HCT116 (cell line): ENCODE data around the gene PIERCE2. TPM values are rescaled to one million over a fixed set of nuclear protein-coding genes. Genes with fewer than 3 reads are reported as not detected.

Experiments used
- ATAC-seq: fragments of 200-7000 bp; cut with Tn5 transposase; 2 replicates; pipeline ENCODE4 v1.9.1; 2020; ENCODE audit warnings: mild to moderate bottlenecking, moderate library complexity
- BruUV-seq: library from RNA; stranded (reverse); fragments of 400-500 nt; replicated peaks from 2 replicates; lab custom pipeline; 2021; lab: Mats Ljungman, UMichigan
- CTCF ChIA-PET: fragments of 300-600 bp; sonication (Branson Sonifier 250); formaldehyde crosslinking; loops from one replicate; lab custom pipeline; 2021; ENCODE audit warnings: antibody characterized with exemption; lab: Charles Lee
- POLR2A ChIA-PET: fragments of 300-600, 350-600 bp; sonication (Branson Sonifier 250); formaldehyde crosslinking; loops from one replicate; lab custom pipeline; 2021; ENCODE audit warnings: antibody characterized with exemption; lab: Charles Lee
- RAD21 ChIA-PET, 2 experiments: fragments of 300-600 bp; sonication (Branson Sonifier 250); formaldehyde crosslinking; loops; one replicate each; lab custom pipeline; 2023; ENCODE audit warnings: low total read pairs in 2 of 2; ENCODE audit not compliant: uncharacterized antibody in 2 of 2, unreplicated experiment in 2 of 2, low non-redundant PET in 1 of 2; lab: Charles Lee
- DNase-seq: peaks from one replicate; pipeline ENCODE4 v3.0.0-alpha.2; 2010; ENCODE audit warnings: low read depth, low spot score
- H2AFZ ChIP-seq: fragments of 200-600 bp; shearing (Covaris generic), sonication (generic); 2 replicates; pipeline ENCODE4 v1.6.1; 2017; ENCODE audit warnings: low read depth, mixed run types, mixed read lengths, antibody characterized with exemption, low read length; ENCODE audit not compliant: poor library complexity, severe bottlenecking
- H3K27ac ChIP-seq: 2 replicates; pipeline ENCODE4 v1.5.1; 2012; ENCODE audit warnings: low read depth, low read length
- H3K27me3 ChIP-seq: fragments of 200-600 bp; sonication (generic); 2 replicates; pipeline ENCODE4 v1.6.1; 2016; ENCODE audit warnings: mixed run types, low read length, mixed read lengths; ENCODE audit not compliant: insufficient read depth
- H3K36me3 ChIP-seq, 2 experiments: fragments of 200-500 bp in 1 of 2; fragments of 200-600 bp in 1 of 2; sonication (Bioruptor generic) in 1 of 2; sonication (generic) in 1 of 2; 2 replicates each; pipeline versions ENCODE4 v1.5.1 to v1.6.1; 2014 to 2016; ENCODE audit warnings: low read length in 2 of 2, inconsistent platforms in 1 of 2, mixed read lengths in 1 of 2, mixed run types in 1 of 2; ENCODE audit not compliant: insufficient read depth in 2 of 2, control insufficient read depth in 1 of 2
- H3K4me1 ChIP-seq, 2 experiments: fragments of 200-600 bp in 1 of 2; sonication (generic) in 1 of 2; 2 replicates each; pipeline versions ENCODE4 v1.5.1 to v1.6.1; 2012 to 2017; ENCODE audit warnings: low read length in 2 of 2, inconsistent platforms in 1 of 2, mild to moderate bottlenecking in 1 of 2, mixed read lengths in 1 of 2, mixed run types in 1 of 2, moderate library complexity in 1 of 2; ENCODE audit not compliant: insufficient read depth in 2 of 2, control insufficient read depth in 1 of 2
- H3K4me2 ChIP-seq: fragments of 200-600 bp; sonication (generic); 2 replicates; pipeline ENCODE4 v1.6.1; 2017; ENCODE audit warnings: mixed run types, low read length, mixed read lengths
- H3K4me3 ChIP-seq, 2 experiments: fragments of 200-600 bp in 1 of 2; sonication (generic) in 1 of 2; replicated peaks in 1 of 2; 2 replicates each; pipeline ENCODE4 v1.5.1; 2011 to 2016; ENCODE audit warnings: low read length in 2 of 2, control low read depth in 1 of 2, low read depth in 1 of 2, mild to moderate bottlenecking in 1 of 2, mixed read lengths in 1 of 2, mixed run types in 1 of 2
- H3K79me2 ChIP-seq: fragments of 200-600 bp; sonication (generic); 2 replicates; pipeline ENCODE4 v1.6.1; 2017; ENCODE audit warnings: mild to moderate bottlenecking, mixed run types, low read length, moderate library complexity, mixed read lengths; ENCODE audit not compliant: insufficient read depth
- H3K9ac ChIP-seq: fragments of 200-600 bp; sonication (generic); 2 replicates; pipeline ENCODE4 v1.6.1; 2016; ENCODE audit warnings: low read length, mixed read lengths
- H3K9me2 ChIP-seq: fragments of 200-600 bp; sonication (generic), shearing (Covaris generic); 2 replicates; pipeline ENCODE4 v1.6.1; 2017; ENCODE audit warnings: mixed run types, mild to moderate bottlenecking, moderate library complexity; ENCODE audit not compliant: insufficient read depth
- H3K9me3 ChIP-seq, 2 experiments: fragments of 200-500 bp in 1 of 2; fragments of 200-600 bp in 1 of 2; sonication (Bioruptor generic) in 1 of 2; sonication (generic) in 1 of 2; 2 replicates each; pipeline ENCODE4 v1.6.1; 2014 to 2017; ENCODE audit warnings: low read length in 2 of 2, mixed read lengths in 2 of 2, inconsistent platforms in 1 of 2, low read depth in 1 of 2, mild to moderate bottlenecking in 1 of 2, mixed run types in 1 of 2, moderate library complexity in 1 of 2; ENCODE audit not compliant: control insufficient read depth in 1 of 2, insufficient read depth in 1 of 2
- H4K20me1 ChIP-seq: fragments of 200-600 bp; sonication (generic), shearing (Covaris generic); 2 replicates; pipeline ENCODE4 v1.6.1; 2017; ENCODE audit warnings: mixed run types, mild to moderate bottlenecking, moderate library complexity; ENCODE audit not compliant: insufficient read depth
- CBX3 ChIP-seq: IDR thresholded peaks from 2 replicates; pipeline ENCODE4 v1.6.1; 2012; ENCODE audit warnings: low read depth
- EGR1 ChIP-seq: IDR thresholded peaks from 2 replicates; pipeline ENCODE4 v1.6.1; 2012; ENCODE audit warnings: low read depth
- ELF1 ChIP-seq: IDR thresholded peaks from 2 replicates; pipeline ENCODE4 v1.6.1; 2012; ENCODE audit warnings: low read depth, borderline replicate concordance
- RAD21 ChIP-seq: IDR thresholded peaks from 2 replicates; pipeline ENCODE4 v1.6.1; 2012; ENCODE audit warnings: low read depth, mild to moderate bottlenecking
- SIN3A ChIP-seq: IDR thresholded peaks from 2 replicates; pipeline ENCODE4 v1.6.1; 2012; ENCODE audit warnings: low read depth
- TCF7L2 ChIP-seq: IDR thresholded peaks from 2 replicates; pipeline ENCODE4 v1.7.0; 2011; ENCODE audit warnings: borderline replicate concordance, inconsistent platforms; ENCODE audit not compliant: insufficient read depth, insufficient read length; ENCODE audit errors: extremely low read depth
- YY1 ChIP-seq: IDR thresholded peaks from 2 replicates; pipeline ENCODE4 v1.6.1; 2011; ENCODE audit warnings: low read length, low read depth, moderate library complexity, mild to moderate bottlenecking; ENCODE audit not compliant: insufficient replicate concordance; ENCODE audit errors: extremely low read depth
- ZFX ChIP-seq: fragments of 450-650 bp; IDR thresholded peaks from 2 replicates; pipeline ENCODE4 v1.6.1; 2017
- ZNF274 ChIP-seq: fragments of 200-500 bp; sonication (Bioruptor generic); IDR thresholded peaks from 2 replicates; pipeline ENCODE4 v1.6.1; 2014; ENCODE audit warnings: mild to moderate bottlenecking, low read depth, low read length, inconsistent platforms
- intact Hi-C: fragments of 100-400 bp; cut with micrococcal nuclease; formaldehyde crosslinking; loops from 2 replicates; pipeline ENCODE4 v1.10.0; 2022
- total RNA-seq: library from RNA; stranded (reverse); gene quantifications from one replicate; pipeline ENCODE4 v1.2.1, GENCODE V29; 2021; ENCODE audit not compliant: unreplicated experiment
- TF ChIP-seq, protein P1 (sequence below): IDR thresholded peaks from 2 replicates; pipeline ENCODE4 v1.6.1; 2011; ENCODE audit warnings: mild to moderate bottlenecking, low read length, moderate library complexity; ENCODE audit not compliant: insufficient replicate concordance; ENCODE audit errors: extremely low read depth
- TF ChIP-seq, protein P2 (sequence below): IDR thresholded peaks from 2 replicates; pipeline ENCODE4 v1.6.1; 2012
- TF ChIP-seq, protein P3 (sequence below), 3 experiments: fragments of 200-600 bp in 1 of 3; sonication (generic) in 1 of 3; IDR thresholded peaks in 2 of 3; conservative IDR thresholded peaks in 1 of 3; 2 replicates each; pipeline ENCODE4 v1.5.1; 2012 to 2017; ENCODE audit warnings: low read depth in 2 of 3, low read length in 2 of 3, antibody characterized with exemption in 1 of 3, borderline replicate concordance in 1 of 3, control low read depth in 1 of 3, mild to moderate bottlenecking in 1 of 3, mixed read lengths in 1 of 3, mixed run types in 1 of 3, moderate library complexity in 1 of 3; ENCODE audit not compliant: insufficient read depth in 1 of 3
- TF ChIP-seq, protein P4 (sequence below): IDR thresholded peaks from 2 replicates; pipeline ENCODE4 v1.6.1; 2012

The PIERCE2 gene
- total RNA-seq, 1 experiment from 2014 or later: 2.0 TPM

DNA sequence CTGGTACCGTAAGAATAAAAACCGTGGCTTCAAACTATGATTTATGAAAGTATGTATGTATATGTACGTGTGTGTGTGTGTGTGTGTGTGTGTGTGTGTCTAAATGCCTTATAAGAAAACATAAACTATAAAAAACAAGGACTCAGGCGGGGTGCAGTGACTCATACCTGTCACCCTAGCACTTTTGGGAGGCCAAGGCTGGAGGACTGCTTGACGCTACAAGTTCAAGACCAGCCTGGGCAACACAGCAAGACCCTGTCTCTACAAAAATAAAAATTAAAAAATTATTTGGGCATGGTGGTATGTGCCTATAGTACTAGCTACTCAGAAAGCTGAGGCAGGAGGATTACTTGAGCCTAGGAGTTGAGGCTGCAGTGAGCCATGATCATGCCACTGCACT is 29.2 kb upstream of the PIERCE2 start:
- Histone ChIP-seq H2AFZ (no peak overlapping the region), H3K9me2 (no peaks in the 10 kb centered on the region), H3K4me2 (no peak overlapping the region), H3K36me3 (no peaks in the 10 kb centered on the region), H3K79me2 (no peaks in the 10 kb centered on the region), H3K4me1 (no peaks in the 10 kb centered on the region), H3K4me3 (no peak overlapping the region), H3K27ac (no peak overlapping the region), H4K20me1 (no peaks in the 10 kb centered on the region), H3K9ac (no peak overlapping the region), H3K9me3 (no peaks in the 10 kb centered on the region), H3K27me3 (no peaks in the 10 kb centered on the region)
- BruUV-seq: no TSS peak
- ATAC-seq: no peak
- no peak for TF ChIP-seq TCF7L2
- TF ChIP-seq, protein P1, sequence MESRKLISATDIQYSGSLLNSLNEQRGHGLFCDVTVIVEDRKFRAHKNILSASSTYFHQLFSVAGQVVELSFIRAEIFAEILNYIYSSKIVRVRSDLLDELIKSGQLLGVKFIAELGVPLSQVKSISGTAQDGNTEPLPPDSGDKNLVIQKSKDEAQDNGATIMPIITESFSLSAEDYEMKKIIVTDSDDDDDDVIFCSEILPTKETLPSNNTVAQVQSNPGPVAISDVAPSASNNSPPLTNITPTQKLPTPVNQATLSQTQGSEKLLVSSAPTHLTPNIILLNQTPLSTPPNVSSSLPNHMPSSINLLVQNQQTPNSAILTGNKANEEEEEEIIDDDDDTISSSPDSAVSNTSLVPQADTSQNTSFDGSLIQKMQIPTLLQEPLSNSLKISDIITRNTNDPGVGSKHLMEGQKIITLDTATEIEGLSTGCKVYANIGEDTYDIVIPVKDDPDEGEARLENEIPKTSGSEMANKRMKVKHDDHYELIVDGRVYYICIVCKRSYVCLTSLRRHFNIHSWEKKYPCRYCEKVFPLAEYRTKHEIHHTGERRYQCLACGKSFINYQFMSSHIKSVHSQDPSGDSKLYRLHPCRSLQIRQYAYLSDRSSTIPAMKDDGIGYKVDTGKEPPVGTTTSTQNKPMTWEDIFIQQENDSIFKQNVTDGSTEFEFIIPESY: no peak
- TF ChIP-seq, protein P2, sequence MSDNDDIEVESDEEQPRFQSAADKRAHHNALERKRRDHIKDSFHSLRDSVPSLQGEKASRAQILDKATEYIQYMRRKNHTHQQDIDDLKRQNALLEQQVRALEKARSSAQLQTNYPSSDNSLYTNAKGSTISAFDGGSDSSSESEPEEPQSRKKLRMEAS: no peak
- TF ChIP-seq SIN3A: no peak
- POLR2A ChIA-PET: no interaction called here
- no peak for DNase-seq
- CTCF ChIA-PET: no interaction called here
- RAD21 ChIA-PET: no interaction called here
- intact Hi-C loops: no loop called here

DNA sequence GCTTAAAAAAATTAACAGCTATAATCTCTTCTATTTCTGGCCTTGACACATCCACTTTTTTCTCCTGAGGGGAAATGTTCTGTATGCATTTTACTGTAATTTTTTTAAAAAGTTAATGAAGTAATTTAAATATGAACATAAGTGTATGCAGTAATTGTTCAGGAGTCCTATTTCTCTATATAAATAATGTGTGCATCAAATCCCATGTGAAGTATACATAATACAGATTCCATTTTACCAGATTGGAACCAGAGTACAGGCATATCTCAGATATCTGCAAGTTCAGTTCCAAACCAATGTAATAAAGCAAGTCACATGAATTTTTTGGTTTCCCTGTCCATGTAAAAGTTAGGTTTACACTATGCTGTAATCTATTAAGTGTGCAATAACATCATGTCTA is 26.7 kb upstream of the PIERCE2 start:
- POLR2A ChIA-PET: no interaction called here
- no peaks in the 10 kb centered on the region for H3K36me3 ChIP-seq
- H3K9me3 ChIP-seq: no peaks in the 10 kb centered on the region
- intact Hi-C loops: no loop called here
- no peak overlapping the region for H3K27ac ChIP-seq
- no peak overlapping the region for H3K4me2 ChIP-seq
- no TSS peak for BruUV-seq
- CTCF ChIA-PET: no interaction called here
- no peak overlapping the region for H2AFZ ChIP-seq
- no peaks in the 10 kb centered on the region for H4K20me1 ChIP-seq
- DNase-seq (no peak), ATAC-seq (no peak)
- TF ChIP-seq EGR1 (no peak), SIN3A (no peak), ZFX (no peak), YY1 (no peak), RAD21 (no peak), ELF1 (no peak), CBX3 (no peak), ZNF274 (no peak)
- TF ChIP-seq, protein P3, sequence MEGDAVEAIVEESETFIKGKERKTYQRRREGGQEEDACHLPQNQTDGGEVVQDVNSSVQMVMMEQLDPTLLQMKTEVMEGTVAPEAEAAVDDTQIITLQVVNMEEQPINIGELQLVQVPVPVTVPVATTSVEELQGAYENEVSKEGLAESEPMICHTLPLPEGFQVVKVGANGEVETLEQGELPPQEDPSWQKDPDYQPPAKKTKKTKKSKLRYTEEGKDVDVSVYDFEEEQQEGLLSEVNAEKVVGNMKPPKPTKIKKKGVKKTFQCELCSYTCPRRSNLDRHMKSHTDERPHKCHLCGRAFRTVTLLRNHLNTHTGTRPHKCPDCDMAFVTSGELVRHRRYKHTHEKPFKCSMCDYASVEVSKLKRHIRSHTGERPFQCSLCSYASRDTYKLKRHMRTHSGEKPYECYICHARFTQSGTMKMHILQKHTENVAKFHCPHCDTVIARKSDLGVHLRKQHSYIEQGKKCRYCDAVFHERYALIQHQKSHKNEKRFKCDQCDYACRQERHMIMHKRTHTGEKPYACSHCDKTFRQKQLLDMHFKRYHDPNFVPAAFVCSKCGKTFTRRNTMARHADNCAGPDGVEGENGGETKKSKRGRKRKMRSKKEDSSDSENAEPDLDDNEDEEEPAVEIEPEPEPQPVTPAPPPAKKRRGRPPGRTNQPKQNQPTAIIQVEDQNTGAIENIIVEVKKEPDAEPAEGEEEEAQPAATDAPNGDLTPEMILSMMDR (IDR thresholded peaks at IDR 0.05 in 2 of 3, conservative IDR thresholded peaks at IDR 0.05 in 1 of 3; ENCODE audit: borderline replicate concordance in 1 of 3, insufficient read depth in 1 of 3, low read depth in 2 of 3, low read length in 2 of 3): no peak
- TF ChIP-seq, protein P4, sequence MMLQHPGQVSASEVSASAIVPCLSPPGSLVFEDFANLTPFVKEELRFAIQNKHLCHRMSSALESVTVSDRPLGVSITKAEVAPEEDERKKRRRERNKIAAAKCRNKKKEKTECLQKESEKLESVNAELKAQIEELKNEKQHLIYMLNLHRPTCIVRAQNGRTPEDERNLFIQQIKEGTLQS: no peak
- no peaks in the 10 kb centered on the region for H3K79me2 ChIP-seq
- no peaks in the 10 kb centered on the region for H3K27me3 ChIP-seq
- H3K9ac ChIP-seq: no peak overlapping the region
- H3K4me1 ChIP-seq: no peaks in the 10 kb centered on the region
- no peaks in the 10 kb centered on the region for H3K9me2 ChIP-seq
- RAD21 ChIA-PET: no interaction called here
- no peak overlapping the region for H3K4me3 ChIP-seq
